ENCODE results near the gene GRWD1. TPM values are rescaled to one million over a fixed set of nuclear protein-coding genes. Genes with fewer than 3 reads are reported as not detected.
A peak's percentile ranks its signal among the peaks of the same experiment; 100 is the strongest.

Gene GRWD1
- total and polyA plus RNA-seq, 2 of the 4 experiments (the other 2 are of a cell fraction), result 22.0 to 22.5 TPM

DNA sequence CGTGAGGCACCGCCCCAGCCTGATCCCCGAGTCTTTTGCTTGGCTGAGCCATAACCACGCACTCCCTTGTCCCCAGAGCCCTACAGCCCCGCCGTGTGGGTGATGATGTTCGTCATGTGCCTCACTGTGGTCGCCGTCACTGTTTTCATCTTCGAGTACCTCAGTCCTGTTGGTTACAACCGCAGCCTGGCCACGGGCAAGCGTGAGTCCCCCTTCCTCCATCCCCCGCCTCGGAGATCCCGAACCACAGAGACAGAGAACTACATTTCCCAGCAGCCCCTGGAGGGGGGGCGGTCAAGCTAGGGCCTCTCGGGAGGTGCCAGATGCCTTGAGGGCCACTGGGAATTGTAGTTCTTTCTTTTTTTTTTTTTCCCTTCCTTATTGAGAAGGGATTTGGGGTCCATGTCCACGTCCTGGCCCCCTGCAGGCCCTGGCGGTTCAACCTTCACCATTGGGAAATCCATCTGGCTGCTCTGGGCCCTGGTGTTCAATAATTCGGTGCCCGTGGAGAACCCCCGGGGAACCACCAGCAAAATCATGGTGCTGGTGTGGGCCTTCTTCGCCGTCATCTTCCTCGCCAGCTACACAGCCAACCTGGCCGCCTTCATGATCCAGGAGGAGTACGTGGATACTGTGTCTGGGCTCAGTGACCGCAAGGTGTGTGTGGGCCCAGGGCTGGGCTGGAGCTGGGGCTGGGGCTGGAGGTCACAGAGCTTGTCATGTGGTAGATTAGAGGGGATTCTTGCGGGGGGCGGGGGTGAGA lies 26.4 kb upstream of the GRWD1 start:
- Histone ChIP-seq H3K14ac (replicated peaks; ENCODE audit: low read depth, low read length) (no peak overlapping the region), H3K9ac (ENCODE audit: low read depth, low read length) (no peak overlapping the region), H3K4me2 (ENCODE audit: low read depth, low read length) (no peak overlapping the region), H2AFZ (replicated peaks; ENCODE audit: low read length, poor library complexity) (peak overlapping the region; percentile 46), H3K79me1 (ENCODE audit: low read depth in 1 of 2, low read length in 2 of 2) (no peaks in the 10 kb centered on the region; a peak in 1 of 4 replicates), H2BK20ac (ENCODE audit: low read depth, low read length) (no peak overlapping the region), H3K23ac (ENCODE audit: low read depth, low read length) (no peak overlapping the region), H2AK5ac (ENCODE audit: low read depth, low read length) (peak overlapping the region; percentile 66; the same call in 1 of the 2 replicates), H4K20me1 (ENCODE audit: insufficient read depth, low read length) (no peaks in the 10 kb centered on the region), H3K4ac (ENCODE audit: low read depth, low read length) (no peak overlapping the region), H4K5ac (ENCODE audit: low read depth, low read length) (no peak overlapping the region), H3K27ac (ENCODE audit: insufficient read depth, low read length) (no peak overlapping the region), H3K36me3 (ENCODE audit: control insufficient read depth, insufficient read depth, low read length) (no peaks in the 10 kb centered on the region), H3K18ac (ENCODE audit: low read depth, low read length) (no peak overlapping the region), H3K4me1 (ENCODE audit: control insufficient read depth, insufficient read depth, low read length) (peaks cover 2% of the 10 kb centered on the region; the same call in 1 of the 2 replicates), H4K91ac (ENCODE audit: insufficient read depth, low read depth, low read length) (no peak overlapping the region), H3K27me3 (ENCODE audit: control insufficient read depth, insufficient read depth, low read length) (peaks cover 4% of the 10 kb centered on the region; the same call in 1 of the 2 replicates), H2BK5ac (ENCODE audit: low read depth, low read length, poor library complexity, severe bottlenecking) (no peak overlapping the region), H3K4me3 (ENCODE audit: insufficient read depth, low read depth, low read length) (no peak overlapping the region), H2AK9ac (replicated peaks; ENCODE audit: low read depth, low read length, poor library complexity) (peak overlapping the region; percentile 74), H4K8ac (ENCODE audit: low read depth in 2 of 2, low read length in 2 of 2) (0 out of 4 replicates have a peak overlapping the region, but pooled peaks of 1 of the 2 experiments have one; percentile 40), H3K9me1 (ENCODE audit: insufficient read depth, low read length) (peaks cover 4% of the 10 kb centered on the region; the same call in 1 of the 2 replicates), H2BK120ac (ENCODE audit: low read depth, low read length) (no peak overlapping the region), H3K56ac (ENCODE audit: extremely low read depth, insufficient read depth, low read length) (no peak overlapping the region), H3K9me3 (ENCODE audit: control insufficient read depth, insufficient read depth, low read length) (no peaks in the 10 kb centered on the region; the same call in 1 of the 2 replicates), H2BK15ac (ENCODE audit: low read depth, low read length) (no peak overlapping the region)
- ChIA-PET CTCF (no interaction called here), POLR2A (ENCODE audit: unreplicated experiment) (no interaction called here)
- in situ Hi-C loops (cut with MboI; ENCODE audit: low sequenced_read_pairs), result no loop called here
- DNase-seq, result peak; percentile 42
- dilution Hi-C loops (cut with HindIII; ENCODE audit: low sequenced_read_pairs, unreplicated experiment), result no loop called here
- WGBS, 2 experiments (ENCODE audit: extremely low coverage in 2 of 2, insufficient read length in 1 of 2), result 83% methylated on average over 7 of the region's 31 CpGs; no CpG with 5 or more reads in 1 of the 2 experiments
- intact Hi-C loops (cut with micrococcal nuclease), result no loop called here
- no peak for TF ChIP-seq SMC3 (IDR thresholded peaks at IDR 0.05; ENCODE audit: low read depth, low read length)
- no peak for TF ChIP-seq RCOR1 (IDR thresholded peaks at IDR 0.05; ENCODE audit: insufficient replicate concordance, low read length)
- peak; percentile 86 for TF ChIP-seq MAZ (IDR thresholded peaks at IDR 0.05; ENCODE audit: borderline replicate concordance, low read depth, low read length)
- no TSS peak for BruUV-seq (replicated peaks)
- ATAC-seq (ENCODE audit: low read depth), result peak; percentile 61; the same call in 1 of the 2 replicates
